Measurements from ENCODE around the gene ADCK2.
"Not testable (repeated sequence)": the region's sequence is repeated elsewhere in the genome, so short reads cannot be mapped to it uniquely, and the experiment has no call there.

DNA sequence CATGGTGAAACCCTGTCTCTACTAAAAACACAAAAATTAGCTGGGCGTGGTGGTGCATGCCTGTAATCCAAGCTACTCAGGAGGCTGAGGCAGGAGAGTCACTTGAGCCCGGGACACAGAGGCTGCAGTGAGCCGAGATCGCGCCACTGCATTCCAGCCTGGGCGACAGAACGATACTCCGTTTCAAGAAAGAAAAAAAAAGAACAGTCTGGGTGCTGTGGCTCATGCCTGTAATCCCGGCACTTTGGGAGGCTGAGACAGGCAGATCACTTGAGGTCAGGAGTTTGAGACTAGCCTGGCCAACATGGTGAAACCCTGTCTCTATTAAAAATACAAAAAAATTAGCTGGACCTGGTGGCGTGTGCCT lies 47.6 kb upstream of the ADCK2 start:
- TF ChIP-seq, protein P1, sequence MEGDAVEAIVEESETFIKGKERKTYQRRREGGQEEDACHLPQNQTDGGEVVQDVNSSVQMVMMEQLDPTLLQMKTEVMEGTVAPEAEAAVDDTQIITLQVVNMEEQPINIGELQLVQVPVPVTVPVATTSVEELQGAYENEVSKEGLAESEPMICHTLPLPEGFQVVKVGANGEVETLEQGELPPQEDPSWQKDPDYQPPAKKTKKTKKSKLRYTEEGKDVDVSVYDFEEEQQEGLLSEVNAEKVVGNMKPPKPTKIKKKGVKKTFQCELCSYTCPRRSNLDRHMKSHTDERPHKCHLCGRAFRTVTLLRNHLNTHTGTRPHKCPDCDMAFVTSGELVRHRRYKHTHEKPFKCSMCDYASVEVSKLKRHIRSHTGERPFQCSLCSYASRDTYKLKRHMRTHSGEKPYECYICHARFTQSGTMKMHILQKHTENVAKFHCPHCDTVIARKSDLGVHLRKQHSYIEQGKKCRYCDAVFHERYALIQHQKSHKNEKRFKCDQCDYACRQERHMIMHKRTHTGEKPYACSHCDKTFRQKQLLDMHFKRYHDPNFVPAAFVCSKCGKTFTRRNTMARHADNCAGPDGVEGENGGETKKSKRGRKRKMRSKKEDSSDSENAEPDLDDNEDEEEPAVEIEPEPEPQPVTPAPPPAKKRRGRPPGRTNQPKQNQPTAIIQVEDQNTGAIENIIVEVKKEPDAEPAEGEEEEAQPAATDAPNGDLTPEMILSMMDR (IDR thresholded peaks at IDR 0.05 in 4 of 5, conservative IDR thresholded peaks at IDR 0.05 in 1 of 5): not testable (repeated sequence)
- not testable (repeated sequence) for TF ChIP-seq POLR2A (IDR thresholded peaks at IDR 0.05)
